Measurements from ENCODE around the gene CPAMD8. TPM values are rescaled to one million over a fixed set of nuclear protein-coding genes. Genes with fewer than 3 reads are reported as not detected.

CPAMD8 gene
- total and polyA plus RNA-seq, 9 of the 15 experiments (the other 6 are each of a cell fraction or from before 2014, with no cell fraction given): 0.20 to 2.1 (median 1.3) TPM

- CTCF ChIA-PET (ENCODE audit: low intra/inter-chr PET ratio): no interaction called here
- H4K20me1 ChIP-seq (replicated peaks; ENCODE audit: control insufficient read depth, insufficient read depth, low read length): no peaks in the 10 kb centered on the region
- intact Hi-C loops (cut with micrococcal nuclease) (no loop called here), in situ Hi-C loops (cut with MboI) (no loop called here)
- H3K4me2 ChIP-seq (ENCODE audit: insufficient read depth, low read length): no peak overlapping the region
- ATAC-seq (no peak), DNase-seq (ENCODE audit: extremely low read depth in 1 of 4, low spot score in 3 of 4) (no peak), FAIRE-seq (no peak)
- H3K4me1 ChIP-seq (replicated peaks in 1 of 2; ENCODE audit: control insufficient read depth in 2 of 2, insufficient read depth in 2 of 2, low read length in 2 of 2): peaks cover 0 to 4% of the 10 kb centered on the region in 2 experiments; a peak in 2 of 5 replicates
- no peaks in the 10 kb centered on the region for H3K79me2 ChIP-seq (ENCODE audit: control insufficient read depth, insufficient read depth, low read length)
- no peak overlapping the region for H3K4me3 ChIP-seq
- POLR2A ChIA-PET: interaction anchor here (0.6 to 1.1 kb wide), 2 partner anchors 9 to 11 kb away, joined by 3 to 7 read pairs; no protein-coding TSS in a partner anchor
- H3K9me3 ChIP-seq (replicated peaks; ENCODE audit: control insufficient read depth, insufficient read depth, low read depth, low read length): peaks cover 10% of the 10 kb centered on the region
- no peak for TF ChIP-seq TSHZ1 (CRISPR knock-in tag; IDR thresholded peaks at IDR 0.05)
- no peak for TF ChIP-seq ZNF354B (CRISPR knock-in tag; IDR thresholded peaks at IDR 0.05)
- no peak for TF ChIP-seq E2F1 (CRISPR knock-in tag; IDR thresholded peaks at IDR 0.05)
- no peak for TF ChIP-seq SMARCE1 (IDR thresholded peaks at IDR 0.05)
- no peak for TF ChIP-seq PHB2 (IDR thresholded peaks at IDR 0.05; ENCODE audit: low read depth)
- TF ChIP-seq NR4A1 (CRISPR knock-in tag; IDR thresholded peaks at IDR 0.05): no peak
- no peak for TF ChIP-seq NR4A1 (tag; IDR thresholded peaks at IDR 0.05)
- no peak overlapping the region for H2AFZ ChIP-seq (ENCODE audit: low read depth, low read length)
- H3K27me3 ChIP-seq (ENCODE audit: control insufficient read depth in 2 of 2, insufficient read depth in 2 of 2, low read length in 2 of 2): peaks cover 0 to 6% of the 10 kb centered on the region in 2 experiments; a peak in 3 of 5 replicates
- no peak overlapping the region for H3K9ac ChIP-seq (ENCODE audit: insufficient read depth in 1 of 2, low read depth in 2 of 2, low read length in 2 of 2)
- no peaks in the 10 kb centered on the region for H3K9me1 ChIP-seq (ENCODE audit: control insufficient read depth, insufficient read depth, low read length)
- no peak overlapping the region for H3K27ac ChIP-seq (ENCODE audit: extremely low read depth, low read depth, low read length)
- WGBS (ENCODE audit: insufficient coverage, low coverage, missing lambda C conversion rate): 6% methylated on average over 12 of the region's 12 CpGs
- no peaks in the 10 kb centered on the region for H3K36me3 ChIP-seq (ENCODE audit: control insufficient read depth, insufficient read depth, low read length)
- BruUV-seq (replicated peaks): no TSS peak
Measured at GRCh38 chr19:16908759-16909158, 117.9 kb downstream of the CPAMD8 start.
